HG02763 (cell line): ENCODE measurements around the gene FAT3.

Experiments used
- ATAC-seq: cut with Tn5 transposase; IDR thresholded peaks from one replicate; pipeline ENCODE4 v1.9.1; 2021; ENCODE audit warnings: mild to moderate bottlenecking, moderate library complexity; ENCODE audit not compliant: unreplicated experiment

FAT3 gene

GRCh38 chr11:92224407-92225124 is at the start of gene FAT3:
Gene FAT3 (plus strand): TSS chr11:92224818. CDS start chr11:92352113, 127,295 bp downstream.
- ATAC-seq: no peak

- ATAC-seq: no peak
Observed at GRCh38 chr11:92179017-92179670, 45.5 kb upstream of the FAT3 start.

- ATAC-seq: no peak
Observed at GRCh38 chr11:92180226-92180625, 44.4 kb upstream of the FAT3 start.

GRCh38 chr11:92180664-92181251 is 43.9 kb upstream of the FAT3 start:
- ATAC-seq: no peak

- ATAC-seq: no peak
Observed at GRCh38 chr11:92190535-92191206, 33.9 kb upstream of the FAT3 start.

- ATAC-seq: no peak
Observed at GRCh38 chr11:92192141-92192540, 32.5 kb upstream of the FAT3 start.

- ATAC-seq: no peak
Observed at GRCh38 chr11:92198268-92198667, 26.4 kb upstream of the FAT3 start.

- ATAC-seq: no peak
Observed at GRCh38 chr11:92199991-92200390, 24.6 kb upstream of the FAT3 start.

GRCh38 chr11:92204731-92205130 is 19.9 kb upstream of the FAT3 start:
- no peak for ATAC-seq

GRCh38 chr11:92206441-92206840 is 18.2 kb upstream of the FAT3 start:
- no peak for ATAC-seq

- no peak for ATAC-seq
Observed at GRCh38 chr11:92211576-92212167, 12.9 kb upstream of the FAT3 start.

GRCh38 chr11:92212530-92212929 is 12.1 kb upstream of the FAT3 start:
- no peak for ATAC-seq

- no peak for ATAC-seq
Observed at GRCh38 chr11:92216789-92217188, 7.8 kb upstream of the FAT3 start.

- no peak for ATAC-seq
Observed at GRCh38 chr11:92219476-92219875, 5.1 kb upstream of the FAT3 start.

- no peak for ATAC-seq
Observed at GRCh38 chr11:92222701-92223100, 1.9 kb upstream of the FAT3 start.

GRCh38 chr11:92224054-92224406 is 588 bp upstream of the FAT3 start:
- ATAC-seq: no peak

GRCh38 chr11:92225125-92225567 is 528 bp downstream of the FAT3 start:
- no peak for ATAC-seq

GRCh38 chr11:92225568-92226330 is 1.1 kb downstream of the FAT3 start:
- no peak for ATAC-seq

- ATAC-seq: no peak
Observed at GRCh38 chr11:92226331-92227229, 2.0 kb downstream of the FAT3 start.
